ENCODE measurements around the gene STX1B. TPM values are rescaled to one million over a fixed set of nuclear protein-coding genes. Genes with fewer than 3 reads are reported as not detected.

STX1B gene
- total and polyA plus RNA-seq, 9 donors, result 0.34 to 1.5 (median 0.94) TPM

DNA sequence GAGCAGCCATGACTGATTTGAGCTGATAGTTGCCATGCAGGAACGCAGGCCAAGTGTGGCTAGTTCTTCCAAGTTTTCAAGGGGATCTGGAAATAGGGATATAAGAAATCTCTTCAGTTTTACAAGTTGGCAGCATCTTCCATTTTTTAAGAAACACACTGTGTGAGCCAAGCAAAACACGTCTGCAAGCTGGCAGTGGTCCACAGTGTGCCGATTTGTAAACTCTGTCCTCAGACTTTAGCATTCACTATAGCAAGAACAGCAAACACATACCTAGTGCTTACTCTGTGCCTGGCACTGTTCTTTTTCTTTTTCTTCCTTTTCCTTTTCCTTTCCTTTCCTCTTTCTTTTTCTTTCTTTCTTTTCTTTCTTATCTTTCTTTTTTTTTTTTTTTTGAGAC is 58.7 kb downstream of the STX1B start:
- Histone ChIP-seq H3K4me3 (no peak overlapping the region), H3K4me1 (ENCODE audit: insufficient read depth) (peaks cover 12% of the 10 kb centered on the region), H3K27ac (peak overlapping the region in 1 of 2 donors; percentile 26), H3K36me3 (no peaks in the 10 kb centered on the region), H3K9me3 (no peaks in the 10 kb centered on the region), H3K27me3 (no peaks in the 10 kb centered on the region)
- WGBS, 3 donors, result 5 to 11% (median 6%) methylated on average over 3 of the region's 3 CpGs
- intact Hi-C loops (cut with DNase I), result loop anchor here in 1 of 4 donors (10.0 kb wide), 1 partner anchor 163 kb away; the partner anchor contains the start of gene KAT8
- TF ChIP-seq, protein P1, sequence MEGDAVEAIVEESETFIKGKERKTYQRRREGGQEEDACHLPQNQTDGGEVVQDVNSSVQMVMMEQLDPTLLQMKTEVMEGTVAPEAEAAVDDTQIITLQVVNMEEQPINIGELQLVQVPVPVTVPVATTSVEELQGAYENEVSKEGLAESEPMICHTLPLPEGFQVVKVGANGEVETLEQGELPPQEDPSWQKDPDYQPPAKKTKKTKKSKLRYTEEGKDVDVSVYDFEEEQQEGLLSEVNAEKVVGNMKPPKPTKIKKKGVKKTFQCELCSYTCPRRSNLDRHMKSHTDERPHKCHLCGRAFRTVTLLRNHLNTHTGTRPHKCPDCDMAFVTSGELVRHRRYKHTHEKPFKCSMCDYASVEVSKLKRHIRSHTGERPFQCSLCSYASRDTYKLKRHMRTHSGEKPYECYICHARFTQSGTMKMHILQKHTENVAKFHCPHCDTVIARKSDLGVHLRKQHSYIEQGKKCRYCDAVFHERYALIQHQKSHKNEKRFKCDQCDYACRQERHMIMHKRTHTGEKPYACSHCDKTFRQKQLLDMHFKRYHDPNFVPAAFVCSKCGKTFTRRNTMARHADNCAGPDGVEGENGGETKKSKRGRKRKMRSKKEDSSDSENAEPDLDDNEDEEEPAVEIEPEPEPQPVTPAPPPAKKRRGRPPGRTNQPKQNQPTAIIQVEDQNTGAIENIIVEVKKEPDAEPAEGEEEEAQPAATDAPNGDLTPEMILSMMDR (IDR thresholded peaks at IDR 0.05), result no peak
- TF ChIP-seq EP300 (IDR thresholded peaks at IDR 0.05), result no peak
- TF ChIP-seq POLR2A (IDR thresholded peaks at IDR 0.05), result no peak
- DNase-seq, result peak; percentile 84 to 92 (median 91)

- Histone ChIP-seq H3K27me3 (no peaks in the 10 kb centered on the region), H3K4me3 (no peak overlapping the region), H3K4me1 (ENCODE audit: insufficient read depth) (peaks cover 10% of the 10 kb centered on the region), H3K36me3 (no peaks in the 10 kb centered on the region), H3K9me3 (no peaks in the 10 kb centered on the region), H3K27ac (peak overlapping the region in 1 of 2 donors; percentile 87)
- TF ChIP-seq EP300 (IDR thresholded peaks at IDR 0.05) (no peak), POLR2A (IDR thresholded peaks at IDR 0.05) (no peak)
- TF ChIP-seq, protein P1 (IDR thresholded peaks at IDR 0.05), result no peak
- WGBS, 3 donors, result 18 to 53% (median 35%) methylated on average over 1 of the region's 1 CpG
- DNase-seq, result no peak
- intact Hi-C loops (cut with DNase I), result loop anchor here in 1 of 4 donors (10.0 kb wide), 1 partner anchor 164 kb away; the partner anchor contains the start of gene KAT8
These were observed 59.2 kb downstream of the STX1B start for GRCh38 chr16:30951193-30951592.

GRCh38 chr16:30950516-30951065 is 59.8 kb downstream of the STX1B start:
- 67 to 75% (median 68%) methylated on average over 8 of the region's 8 CpGs for WGBS, 3 donors
- no peak for TF ChIP-seq POLR2A (IDR thresholded peaks at IDR 0.05)
- TF ChIP-seq EP300 (IDR thresholded peaks at IDR 0.05), result no peak
- TF ChIP-seq, protein P1 (IDR thresholded peaks at IDR 0.05), result no peak
- Histone ChIP-seq H3K4me3 (no peak overlapping the region), H3K27me3 (no peaks in the 10 kb centered on the region), H3K36me3 (no peaks in the 10 kb centered on the region), H3K9me3 (no peaks in the 10 kb centered on the region), H3K4me1 (ENCODE audit: insufficient read depth) (peaks cover 10% of the 10 kb centered on the region), H3K27ac (peak overlapping the region in 1 of 2 donors; percentile 87)
- peak in 2 of 5 donors; percentile 28 to 46 for DNase-seq
- intact Hi-C loops (cut with DNase I), result loop anchor here in 1 of 4 donors (10.0 kb wide), 1 partner anchor 164 kb away; the partner anchor contains the start of gene KAT8

DNA sequence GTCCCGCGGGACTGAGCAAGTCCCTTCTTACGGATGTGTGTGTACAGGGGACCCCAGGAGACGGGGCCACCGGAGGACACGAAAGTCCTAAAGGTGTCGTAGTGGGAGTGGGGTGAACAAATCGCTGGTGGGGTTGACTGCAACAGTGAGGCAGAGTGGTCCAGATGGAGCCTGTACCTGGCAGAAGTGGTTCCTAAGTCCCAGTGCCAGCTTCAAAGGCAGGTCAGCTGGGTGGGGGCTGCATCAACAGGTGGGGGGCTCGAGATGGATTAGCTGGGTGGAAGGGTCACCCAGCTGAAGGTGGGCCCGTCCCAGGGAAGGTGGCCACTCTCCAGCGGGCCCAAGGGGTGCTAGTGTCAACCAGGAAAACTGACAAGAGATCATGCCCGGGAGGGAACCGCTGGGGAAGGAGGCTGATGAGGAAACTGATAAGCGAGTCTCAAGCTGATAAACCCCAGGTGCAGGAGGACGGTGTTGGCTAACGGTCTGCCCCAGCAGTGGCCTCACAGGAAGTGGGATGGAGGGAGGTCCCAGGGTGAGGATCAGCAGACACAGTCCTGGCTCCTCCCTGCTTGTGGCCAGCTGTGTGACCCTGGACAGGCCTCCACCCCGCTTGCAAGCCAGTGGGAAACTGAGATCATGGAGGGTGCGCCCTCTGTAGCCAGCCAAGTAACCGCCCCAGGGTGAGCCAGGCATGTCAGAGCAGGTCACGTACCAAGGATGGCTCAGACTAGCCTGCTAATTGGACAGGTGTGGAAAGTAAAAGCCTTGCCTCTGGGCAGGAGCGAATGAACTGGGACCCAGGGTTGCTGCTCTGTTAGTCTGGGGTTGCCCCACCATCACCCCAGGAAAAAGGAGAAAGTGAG is 60.6 kb downstream of the STX1B start:
- peak; percentile 73 to 85 (median 82) for DNase-seq
- Histone ChIP-seq H3K4me3 (peak overlapping the region; percentile 88), H3K4me1 (ENCODE audit: insufficient read depth) (peaks cover 10% of the 10 kb centered on the region), H3K36me3 (no peaks in the 10 kb centered on the region), H3K27me3 (no peaks in the 10 kb centered on the region), H3K9me3 (no peaks in the 10 kb centered on the region), H3K27ac (peak overlapping the region; percentile 69 to 87)
- TF ChIP-seq POLR2A (IDR thresholded peaks at IDR 0.05) (peak; percentile 47), EP300 (IDR thresholded peaks at IDR 0.05) (no peak)
- WGBS, 3 donors, result 5 to 6% (median 5%) methylated on average over 18 to 21 of the region's 21 CpGs
- intact Hi-C loops (cut with DNase I), result loop anchor here in 2 of 4 donors (2.0 to 10.0 kb wide), 2 partner anchors 27 to 165 kb away; partner anchors contain the start of genes FBXL19 (in 1 of the 2) and KAT8 (in 1 of the 2)

All from ovary (tissue), 9 donors.